DMS153 treated with DMSO at 0.1 percent for 48 hours (cell line): ENCODE measurements around the gene CHEK1.

Experiments used
- DNase-seq: peaks from one replicate; lab custom pipeline; 2025; ENCODE audit not compliant: unreplicated experiment; lab: John Stamatoyannopoulos, UW

CHEK1 gene

DNA sequence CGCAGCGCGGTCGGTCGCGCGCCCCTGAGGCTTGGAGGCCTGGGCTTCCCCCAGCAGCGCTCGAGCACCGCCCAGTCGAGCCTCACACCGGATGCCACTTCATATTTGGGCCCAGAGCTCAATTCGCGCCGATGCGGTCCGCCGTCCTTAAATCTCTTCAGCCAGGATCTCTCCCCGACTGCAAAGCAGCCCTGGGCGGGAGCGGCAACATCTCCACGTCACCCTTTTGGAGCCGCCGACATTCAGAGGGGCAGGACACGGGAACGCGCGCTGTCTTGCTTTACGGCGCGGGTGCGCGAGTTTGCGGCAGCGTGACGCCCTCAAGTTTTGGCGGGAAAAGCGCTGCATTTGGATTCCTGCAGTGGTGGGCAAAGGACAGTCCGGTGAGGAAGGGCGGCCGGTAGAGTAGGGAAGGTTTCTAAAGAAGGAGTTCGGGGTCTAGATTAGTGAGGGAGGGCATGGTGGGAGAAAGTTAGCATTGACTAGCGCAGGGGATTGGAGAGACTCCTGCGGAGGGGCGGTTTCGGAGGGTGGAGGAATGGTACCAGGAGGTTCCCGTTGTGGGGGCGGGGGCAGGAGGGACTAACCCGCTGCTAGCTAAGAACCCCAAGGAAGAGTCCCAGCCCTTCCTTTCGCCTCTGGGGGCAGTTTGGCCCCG, 796 bp downstream of the CHEK1 start:
- DNase-seq, result peak; percentile 84

DNA sequence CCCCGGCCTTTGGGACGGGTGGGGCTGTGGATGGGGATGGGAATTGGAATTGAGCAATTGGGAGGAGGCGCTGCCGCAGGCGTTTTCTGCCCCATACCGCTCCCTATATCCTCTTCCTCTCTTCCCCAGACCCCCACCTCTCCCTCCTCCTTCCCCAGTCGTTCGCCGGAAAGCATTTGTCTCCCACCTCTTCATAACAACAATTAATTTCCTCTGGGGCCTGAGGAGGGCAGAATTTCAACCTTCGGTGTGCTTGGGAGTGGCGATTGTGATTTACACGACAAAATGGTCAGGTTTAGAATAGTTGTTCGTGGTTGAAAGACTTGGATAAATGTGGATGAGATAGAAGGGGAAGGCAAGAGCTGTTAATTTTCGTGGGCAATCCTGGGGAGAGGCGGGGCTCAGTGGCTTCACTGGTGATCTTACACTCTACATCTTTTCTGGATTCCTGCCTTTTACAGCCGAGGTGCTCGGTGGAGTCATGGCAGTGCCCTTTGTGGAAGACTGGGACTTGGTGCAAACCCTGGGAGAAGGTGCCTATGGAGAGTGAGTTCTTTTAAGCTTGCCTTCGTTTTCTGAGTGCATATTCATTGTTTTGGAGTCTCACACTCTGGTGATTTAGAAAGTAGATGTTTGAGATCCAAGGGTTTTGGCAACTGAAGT, 1.5 kb downstream of the CHEK1 start:
- DNase-seq, result peak; percentile 67

DNA sequence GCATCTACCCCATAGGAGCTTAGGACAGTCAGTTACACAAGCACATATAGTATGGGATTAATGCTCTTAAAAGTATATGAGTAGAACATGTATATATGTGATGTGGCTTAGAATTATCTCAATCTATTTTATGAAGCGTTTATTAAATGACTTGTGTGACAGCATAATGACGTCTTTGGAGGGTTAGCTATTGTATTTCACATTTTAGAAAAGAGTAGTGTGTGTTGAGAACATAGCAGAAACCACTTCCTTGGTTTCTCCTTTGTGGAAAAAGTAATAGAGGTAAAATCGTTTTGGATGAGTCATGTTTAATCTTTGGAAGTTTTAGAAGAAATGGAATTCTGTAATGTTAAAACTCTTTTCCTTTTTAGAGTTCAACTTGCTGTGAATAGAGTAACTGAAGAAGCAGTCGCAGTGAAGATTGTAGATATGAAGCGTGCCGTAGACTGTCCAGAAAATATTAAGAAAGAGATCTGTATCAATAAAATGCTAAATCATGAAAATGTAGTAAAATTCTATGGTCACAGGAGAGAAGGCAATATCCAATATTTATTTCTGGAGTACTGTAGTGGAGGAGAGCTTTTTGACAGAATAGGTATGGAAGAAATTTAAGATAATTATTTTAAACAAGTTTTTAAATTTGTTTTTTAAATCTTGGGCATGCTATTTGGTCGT, 2.4 kb downstream of the CHEK1 start:
- no peak for DNase-seq

DNA sequence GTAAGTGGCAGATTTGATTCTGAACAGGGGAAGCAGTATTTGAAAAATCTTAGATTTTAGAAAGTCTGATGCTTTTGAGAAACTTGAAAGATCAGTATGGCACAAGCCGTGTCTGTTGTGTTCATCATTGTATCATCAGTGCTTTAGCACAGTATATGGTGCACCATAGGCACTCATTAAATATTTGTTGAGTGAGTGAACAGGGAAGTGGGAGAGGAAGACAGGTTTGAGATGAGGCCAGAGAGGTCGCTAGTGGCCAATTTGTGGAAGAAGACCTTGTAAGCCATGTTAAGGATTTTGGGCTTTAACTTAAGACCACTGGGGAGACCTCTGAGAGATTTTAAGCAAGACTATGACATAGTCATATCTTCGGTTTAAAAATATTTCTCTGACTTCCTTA, 12.9 kb downstream of the CHEK1 start:
- no peak for DNase-seq

DNA sequence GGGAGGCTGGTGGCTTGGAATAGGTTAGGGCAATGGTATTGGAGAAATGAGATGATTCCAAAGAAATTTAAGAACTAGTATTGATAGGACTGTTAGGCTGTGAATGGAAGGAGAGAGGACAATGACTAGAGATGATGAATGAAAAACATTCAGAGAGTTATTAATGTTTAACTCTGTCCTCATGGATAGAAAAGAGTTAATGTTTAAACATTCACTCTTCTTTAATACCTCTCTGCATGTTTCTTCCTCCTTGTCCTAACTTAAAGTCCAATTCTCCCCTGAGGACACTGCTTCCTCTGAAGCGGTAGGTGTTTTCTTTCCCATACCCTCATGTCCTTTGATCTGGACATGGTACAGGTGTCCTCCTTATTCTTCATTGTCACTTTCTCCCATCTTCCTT, 13.4 kb downstream of the CHEK1 start:
- no peak for DNase-seq

DNA sequence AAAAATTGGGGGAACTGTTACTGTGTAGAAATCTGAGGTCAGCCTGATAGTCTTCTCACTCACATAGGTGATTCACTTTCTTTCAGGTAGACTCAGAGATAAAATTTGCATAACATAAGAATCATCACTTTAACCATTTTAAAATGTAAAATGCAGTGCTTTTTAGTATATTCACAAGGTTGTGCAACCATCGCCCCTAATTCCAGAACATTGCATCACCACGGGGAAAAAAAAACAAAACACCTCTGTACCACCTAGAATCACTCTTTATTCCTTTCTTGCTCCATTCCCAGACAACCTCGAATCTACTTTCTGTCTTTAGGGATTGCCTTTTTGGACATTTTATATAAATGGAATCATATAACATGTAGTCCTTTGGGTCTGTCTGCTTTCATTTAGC, 20.9 kb downstream of the CHEK1 start:
- no peak for DNase-seq

DNA sequence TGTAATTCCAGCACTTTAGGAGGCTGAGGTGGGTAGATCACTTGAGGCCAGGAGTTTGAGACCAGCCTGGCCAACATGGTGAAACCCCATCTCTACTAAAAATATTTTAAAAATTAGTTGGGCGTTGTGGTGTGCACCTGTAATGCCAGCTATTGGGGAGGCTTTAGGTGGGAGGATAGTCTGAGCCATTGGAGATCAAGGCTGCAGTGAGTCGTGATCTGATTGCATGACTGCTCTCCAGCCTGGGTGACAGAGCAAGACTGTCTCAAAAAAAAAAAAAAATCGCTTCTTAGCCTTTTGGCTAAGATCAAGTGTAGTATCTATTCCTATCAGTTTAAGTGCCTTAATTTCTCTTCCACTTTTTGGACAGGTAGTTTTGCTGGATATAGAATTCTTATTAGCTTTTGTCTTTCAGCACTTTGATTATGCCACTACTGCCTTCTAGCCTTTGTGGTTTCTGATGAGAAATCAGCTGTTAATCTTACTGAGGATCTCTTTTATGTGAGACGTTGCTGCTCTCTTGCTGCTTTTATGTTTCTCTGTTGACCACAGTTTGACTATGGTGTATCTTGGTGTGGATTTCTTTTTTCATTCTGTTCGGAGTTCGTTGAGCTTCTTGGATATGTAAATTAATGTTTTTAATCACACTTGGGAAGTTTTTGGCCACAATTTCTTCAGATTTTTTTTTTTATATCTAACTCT, 24.7 kb downstream of the CHEK1 start:
- DNase-seq, result no peak

DNA sequence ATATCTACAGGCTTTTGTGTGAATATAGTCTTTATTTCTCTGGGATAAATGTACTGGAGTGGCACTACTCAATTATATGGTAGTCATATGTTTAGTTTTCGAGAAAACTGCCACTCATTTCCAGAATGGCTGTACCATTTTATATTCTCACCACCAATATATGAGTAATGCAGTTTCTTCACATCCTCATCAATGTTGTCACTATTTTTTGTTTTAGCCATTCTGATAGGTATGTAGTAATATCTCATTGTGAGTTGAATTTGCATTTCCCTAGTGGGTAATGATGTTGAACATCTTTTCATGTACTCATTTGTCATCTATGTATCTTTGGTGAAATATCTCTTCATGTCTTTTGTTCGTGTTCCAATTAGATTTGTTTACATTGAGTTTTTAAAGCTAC, 37.7 kb downstream of the CHEK1 start:
- peak; percentile 36 for DNase-seq

DNA sequence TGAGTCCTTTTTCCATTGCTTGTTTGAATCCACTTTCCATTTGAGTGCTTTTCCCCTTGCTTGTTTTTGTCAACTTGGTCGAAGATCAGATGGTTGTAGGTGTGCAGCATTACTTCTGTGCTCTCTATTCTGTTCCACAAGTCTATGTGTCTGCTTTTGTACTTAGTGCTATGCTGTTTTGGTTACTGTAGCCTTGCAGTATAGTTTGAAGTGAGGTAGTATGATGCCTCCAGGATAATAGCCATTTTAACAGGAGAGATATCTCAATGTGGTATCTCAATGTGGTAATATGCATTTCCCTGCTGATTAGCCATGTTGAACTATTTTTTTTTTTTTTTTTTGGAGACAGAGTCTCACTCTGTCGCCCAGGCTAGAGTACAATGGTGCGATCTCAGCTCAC, 38.9 kb downstream of the CHEK1 start:
- DNase-seq, result no peak

DNA sequence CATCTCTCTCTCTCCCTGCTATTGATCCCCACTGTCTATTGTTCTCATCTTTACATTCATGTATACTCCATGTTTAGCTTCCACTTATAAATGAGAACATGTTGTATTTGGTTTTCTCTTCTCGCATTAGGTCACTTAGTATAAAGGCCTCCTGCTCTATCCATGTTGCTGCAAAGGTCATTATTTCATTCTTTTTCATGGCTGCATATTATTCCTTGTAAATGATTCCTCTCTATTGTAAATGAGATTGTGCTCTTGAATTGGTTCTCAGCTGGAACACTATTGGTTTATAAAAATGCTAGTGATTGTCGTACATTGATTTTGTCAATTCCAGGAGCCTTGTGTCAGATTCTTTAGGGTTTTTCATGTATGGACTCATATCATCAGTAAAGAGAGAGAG, 42.2 kb downstream of the CHEK1 start:
- DNase-seq, result no peak

DNA sequence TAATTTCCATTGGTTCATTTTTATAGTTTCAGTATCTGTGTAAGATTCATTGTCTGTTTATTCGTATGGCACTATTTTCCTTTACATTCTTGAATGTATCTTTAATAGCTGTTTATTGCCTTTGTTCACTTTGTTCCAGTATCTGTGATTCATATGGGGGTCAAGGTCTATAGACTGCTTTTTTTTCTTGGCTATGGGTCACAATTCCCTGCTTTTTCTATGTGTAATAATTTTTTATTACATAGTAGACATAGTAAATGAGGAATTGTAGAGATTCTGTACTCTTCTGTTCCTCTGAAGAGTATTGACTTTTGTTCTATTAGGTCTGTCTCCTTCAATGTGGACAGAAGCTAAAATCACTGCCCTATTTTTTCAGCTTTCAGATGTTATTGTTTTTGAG, 45.2 kb downstream of the CHEK1 start:
- DNase-seq, result no peak

DNA sequence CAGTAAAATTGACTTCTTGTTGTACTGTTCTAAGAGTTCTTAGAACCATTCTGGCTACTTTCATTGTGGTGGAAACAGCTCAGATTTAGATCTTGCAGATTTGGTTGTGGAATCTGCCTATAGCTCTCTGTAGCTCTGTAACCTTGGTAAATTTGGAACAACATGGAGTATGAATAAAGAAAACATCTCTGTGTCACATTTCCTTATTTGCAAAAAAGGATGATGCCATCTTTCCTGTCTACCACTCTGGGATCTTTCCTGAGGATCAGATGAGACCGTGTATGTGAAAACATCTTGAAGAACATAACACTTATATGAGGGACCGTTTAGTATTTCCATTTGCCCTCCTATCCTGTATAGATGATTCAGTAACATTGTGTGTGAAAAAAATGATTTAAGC, 46.6 kb downstream of the CHEK1 start:
- DNase-seq, result no peak

DNA sequence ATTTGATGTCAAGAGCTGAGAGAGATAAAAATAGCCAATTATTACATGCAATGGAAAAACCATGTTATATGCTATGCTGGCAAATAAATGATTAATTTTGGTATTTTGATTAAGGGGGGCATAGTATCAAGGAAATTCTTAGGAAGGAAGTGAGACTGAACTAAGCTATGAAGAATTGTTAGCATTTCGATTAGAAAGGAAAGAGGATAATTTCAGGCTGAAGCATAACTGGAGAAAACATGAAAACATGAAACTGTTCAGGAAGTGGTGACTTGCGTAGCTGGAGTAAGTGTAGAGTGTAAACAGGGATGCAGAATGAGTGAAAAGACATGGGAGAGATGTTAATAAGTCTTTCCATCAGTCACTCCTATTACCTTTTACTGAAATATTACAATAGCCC, 49.2 kb downstream of the CHEK1 start:
- DNase-seq, result no peak

DNA sequence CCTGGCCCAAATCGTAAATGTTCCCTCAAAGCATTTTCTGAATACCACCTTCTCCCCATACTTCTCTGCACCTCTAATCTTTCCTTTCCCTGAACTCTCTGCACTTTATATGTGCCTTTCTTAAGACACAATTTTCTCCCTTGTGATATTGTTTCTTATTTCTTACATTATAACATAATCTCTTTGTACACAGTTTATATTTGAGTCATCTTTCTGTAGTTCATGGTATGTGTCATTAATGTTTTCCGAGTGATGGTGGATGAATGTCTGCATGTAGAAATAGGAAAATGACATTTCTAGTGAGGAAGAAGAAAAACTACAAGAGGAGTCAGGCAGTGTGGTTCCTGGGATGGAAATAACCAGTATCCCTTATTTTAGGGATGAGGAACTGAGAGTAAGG, 50.2 kb downstream of the CHEK1 start:
- no peak for DNase-seq

DNA sequence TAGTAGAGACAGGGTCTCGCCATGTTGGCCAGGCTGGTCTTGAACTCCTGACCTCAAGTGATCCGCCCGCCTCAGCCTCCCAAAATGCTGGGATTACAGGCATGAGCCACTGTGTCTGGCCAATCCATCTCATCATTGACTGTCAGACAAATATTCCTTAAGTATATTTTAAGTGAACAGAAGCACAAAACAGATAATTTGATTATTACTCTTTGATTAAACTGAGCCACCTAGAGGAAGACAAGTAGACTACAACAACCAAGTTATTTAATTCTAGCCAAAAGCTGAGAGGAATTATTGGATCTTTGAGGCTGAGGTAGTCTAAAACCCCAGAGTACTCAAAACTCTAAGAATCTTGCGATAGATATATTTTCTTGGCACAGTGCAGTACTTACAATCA, 54.4 kb downstream of the CHEK1 start:
- no peak for DNase-seq

DNA sequence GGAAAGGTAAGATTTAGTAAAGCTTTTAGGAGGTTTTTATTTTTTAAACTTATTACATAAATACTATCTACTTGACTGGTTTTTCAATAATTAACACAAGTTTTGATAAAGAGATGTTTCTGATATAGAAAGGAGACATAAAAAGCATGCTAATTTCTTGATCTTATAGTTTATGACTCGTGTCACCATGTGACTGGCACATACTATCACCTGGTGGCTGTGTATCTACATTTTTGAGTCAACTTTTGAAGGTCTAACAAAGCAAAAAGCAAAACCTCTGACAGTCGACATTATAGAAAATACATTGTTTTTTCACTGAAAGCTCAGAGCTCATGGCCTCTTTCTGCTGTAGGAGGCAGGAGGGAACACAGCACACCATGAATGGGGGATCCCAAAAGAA, 54.9 kb downstream of the CHEK1 start:
- no peak for DNase-seq

DNA sequence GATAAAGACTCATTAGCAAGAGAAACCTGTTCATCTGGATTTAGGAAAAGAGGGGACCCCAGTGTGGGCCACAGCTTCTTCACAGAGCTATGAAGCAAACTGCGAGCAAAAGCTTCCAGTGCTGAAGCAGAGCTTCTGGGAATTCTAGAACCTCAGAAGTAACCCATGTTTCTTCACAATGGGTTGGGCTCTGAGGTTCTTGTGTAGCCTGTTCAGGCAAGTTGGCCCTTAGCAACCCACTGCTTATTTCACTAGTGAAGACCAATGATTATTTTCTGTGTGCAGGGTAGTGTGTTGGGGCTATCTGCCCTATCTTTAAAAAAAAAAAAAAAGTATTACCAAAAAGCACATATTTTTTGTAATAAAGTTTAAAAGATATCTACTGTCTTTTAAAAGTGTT, 55.8 kb downstream of the CHEK1 start, which contains the start of gene ACRV1:
Gene ACRV1 (minus strand): TSS at position 101 of the 400 bp plus-strand sequence. CDS start 67 bp downstream, at position 34.
- no peak for DNase-seq

DNA sequence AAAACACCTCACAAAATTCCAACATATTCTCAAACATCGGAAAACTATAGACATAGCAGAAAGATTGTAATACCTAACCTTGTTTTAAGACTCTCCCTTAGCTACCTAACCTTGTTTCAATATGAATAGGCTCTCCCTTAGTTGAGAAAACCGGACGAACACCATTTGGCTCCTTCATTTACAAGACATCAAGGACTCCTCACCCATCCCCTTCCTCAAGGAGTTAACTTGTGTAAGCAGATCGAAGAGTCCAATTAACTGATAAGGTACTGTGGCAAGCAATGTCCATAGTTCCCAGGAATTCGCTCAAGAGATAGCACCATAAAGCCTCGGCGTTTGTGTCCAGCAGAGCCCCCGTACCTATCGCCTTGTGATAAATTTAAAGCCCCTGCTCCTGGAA, 60.3 kb downstream of the CHEK1 start:
- no peak for DNase-seq

DNA sequence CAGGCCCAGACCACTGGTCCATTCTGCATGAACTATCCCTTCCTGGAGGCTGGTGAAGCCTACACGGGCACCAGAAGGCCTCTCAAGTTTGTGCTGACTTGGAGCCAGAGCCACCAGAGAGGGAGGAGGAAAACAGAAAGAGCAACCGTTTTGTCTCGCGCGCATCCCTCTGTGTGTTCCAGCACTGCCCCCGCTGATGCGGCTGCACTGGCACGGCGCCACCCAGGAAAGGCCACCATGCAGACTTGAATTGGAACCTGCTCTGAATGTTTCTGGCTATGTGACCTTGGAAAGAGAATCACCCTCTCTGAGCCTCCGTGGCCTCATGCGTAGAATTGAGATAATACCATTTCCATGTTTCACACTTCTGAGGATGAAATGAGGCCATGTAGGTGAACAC, 63.1 kb downstream of the CHEK1 start:
- no peak for DNase-seq

DNA sequence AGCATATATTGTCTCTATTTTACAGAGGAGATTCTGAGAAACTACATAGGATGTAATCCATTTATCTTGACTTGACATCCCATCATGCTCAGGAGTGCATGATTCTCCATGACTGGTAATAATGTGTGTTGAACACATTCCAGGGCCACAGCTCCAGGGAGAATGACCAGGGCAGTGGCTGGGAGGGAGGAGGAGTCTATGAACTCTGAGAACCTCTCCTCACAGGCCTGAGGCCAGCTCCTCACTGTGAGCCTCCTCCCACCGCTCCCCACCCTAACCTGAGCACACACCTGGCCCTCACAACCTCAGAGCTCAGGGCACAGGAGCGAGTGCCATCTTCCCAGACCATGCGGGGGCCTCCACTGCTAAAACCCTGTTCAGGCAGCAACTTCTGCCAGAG, 63.7 kb downstream of the CHEK1 start:
- no peak for DNase-seq

DNA sequence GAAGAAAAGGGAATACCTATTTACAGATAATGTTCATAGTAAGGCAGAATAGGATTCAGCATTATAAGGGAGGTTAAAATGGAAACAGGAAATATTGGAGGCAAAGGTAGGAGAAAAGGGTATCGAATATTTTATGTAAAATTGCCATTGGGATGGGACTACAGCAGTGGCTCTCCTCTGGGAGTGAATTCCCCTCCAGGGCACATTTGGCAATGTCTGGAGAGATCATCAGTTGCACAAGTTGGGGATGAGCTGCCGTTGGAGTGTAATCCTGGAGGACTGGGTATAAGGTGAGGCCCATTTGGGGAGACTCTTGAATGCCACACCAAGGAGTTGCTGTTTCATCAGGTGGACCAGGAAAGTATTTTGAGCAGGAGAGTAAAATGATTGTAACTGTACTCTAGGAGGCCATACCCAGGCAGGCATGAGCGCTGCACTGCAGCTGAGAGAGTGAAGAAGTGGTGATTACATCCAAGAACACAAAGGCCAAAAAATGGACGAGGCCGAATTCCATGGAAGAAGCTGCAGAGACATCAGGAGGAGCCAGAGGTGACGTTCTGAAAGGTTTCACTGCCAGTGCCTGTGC, 64.4 kb downstream of the CHEK1 start:
- DNase-seq, result no peak
